SW 1271 (cell line): Measurements from ENCODE around the gene CKMT1A.

ENCODE experiments used
- DNase-seq, 2 experiments: peaks; one replicate each; lab custom pipeline; 2025; lab: John Stamatoyannopoulos, UW

The CKMT1A gene

DNA sequence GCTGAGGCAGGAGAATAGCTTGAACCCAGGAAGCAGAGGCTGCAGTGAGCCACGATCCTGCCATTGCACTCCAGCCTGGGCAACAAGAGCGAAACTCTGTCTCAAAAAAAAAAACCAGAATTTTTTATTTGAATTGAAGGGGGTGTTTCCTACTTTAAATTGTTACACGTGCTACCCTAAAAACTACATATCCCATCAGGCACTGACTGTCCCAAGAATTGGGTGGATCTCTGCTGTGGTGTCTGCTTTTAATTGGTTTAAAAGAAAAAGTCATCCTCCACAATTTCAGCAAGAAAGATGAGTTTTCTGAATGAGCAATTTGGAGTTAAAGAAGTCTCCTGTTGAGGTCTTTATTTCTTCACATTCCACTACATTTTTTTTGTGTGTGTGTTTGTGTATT lies 54.7 kb downstream of the CKMT1A start:
- DNase-seq: peak in 1 of 2 experiments; percentile 6
